Upper lobe of left lung (tissue), 6 donors: Measurements from ENCODE around the gene CPM. TPM values are rescaled to one million over a fixed set of nuclear protein-coding genes. Genes with fewer than 3 reads are reported as not detected.

Experiments used
- ATAC-seq, 2 donors: fragments of 200-7000 bp; cut with Tn5 transposase; one replicate each; pipeline ENCODE4 v1.9.1; 2022; ENCODE audit warnings: mild to moderate bottlenecking in 2 of 2, moderate library complexity in 2 of 2; ENCODE audit not compliant: low FRiP score in 2 of 2
- DNase-seq, 2 donors: peaks; one replicate each; pipeline ENCODE4 v3.0.0-alpha.2; 2019 to 2020
- H3K27ac ChIP-seq, 4 donors: fragments of 200-600 bp; sonication (generic); one replicate each; pipeline ENCODE4 v1.5.1; 2016 to 2019
- H3K27me3 ChIP-seq, 4 donors: fragments of 200-600 bp; sonication (generic); one replicate each; pipeline ENCODE4 v1.5.1; 2017 to 2019
- H3K36me3 ChIP-seq, 4 donors: fragments of 200-600 bp; sonication (generic); one replicate each; pipeline ENCODE4 v1.5.1; 2016 to 2019
- H3K4me1 ChIP-seq, 4 donors: fragments of 200-600 bp; sonication (generic); one replicate each; pipeline ENCODE4 v1.5.1; 2018 to 2019
- H3K4me3 ChIP-seq, 4 donors: fragments of 200-600 bp; sonication (generic); one replicate each; pipeline ENCODE4 v1.5.1; 2017 to 2019; ENCODE audit warnings: mild to moderate bottlenecking in 2 of 4, moderate library complexity in 1 of 4
- H3K9me3 ChIP-seq, 4 donors: fragments of 200-600 bp; sonication (generic); one replicate each; pipeline ENCODE4 v1.5.1; 2018 to 2019
- CTCF ChIP-seq, 6 experiments: fragments of 450-650 bp in 4 of 6; fragments of 200-600 bp in 2 of 6; sonication (generic) in 2 of 6; IDR thresholded peaks; one replicate each; pipeline ENCODE4 v1.5.1; 2016 to 2019; ENCODE audit warnings: antibody characterized with exemption in 6 of 6
- EP300 ChIP-seq, 4 donors: sonication (generic); formaldehyde crosslinking; IDR thresholded peaks; one replicate each; pipeline ENCODE4 v1.5.1; 2017; ENCODE audit warnings: antibody characterized with exemption in 4 of 4, control low read depth in 2 of 4
- POLR2A ChIP-seq, 4 donors: fragments of 450-650 bp; IDR thresholded peaks; one replicate each; pipeline ENCODE4 v1.5.1; 2016 to 2017; ENCODE audit warnings: antibody characterized with exemption in 4 of 4, mild to moderate bottlenecking in 2 of 4
- POLR2AphosphoS5 ChIP-seq, 2 donors: sonication (generic); formaldehyde crosslinking; IDR thresholded peaks; one replicate each; pipeline ENCODE4 v1.5.1; 2017; ENCODE audit warnings: antibody characterized with exemption in 2 of 2
- WGBS, 2 donors: methylation state at CpG; one replicate each; pipeline ENCODE4 v1.1.5; 2017 to 2018; 5-methylcytosine and 5-hydroxymethylcytosine counted together
- total RNA-seq, 6 donors: library from RNA; depleted of rRNA in 4 of 6; stranded (reverse); fragments of >200 nt in 4 of 6; gene quantifications; one replicate each; pipeline versions ENCODE4 v1.1.0 to v1.2.1, GENCODE V29; 2016 to 2021
- donor health status: DM: no; HTN: no; CAD: no; lungs with moderate emphysema.
- donor health status: DM: no; HTN: yes; CAD: no; lungs with severe emphysema.

The CPM gene
- total RNA-seq, 6 donors from 2014 or later: 143 to 393 (median 303) TPM

DNA sequence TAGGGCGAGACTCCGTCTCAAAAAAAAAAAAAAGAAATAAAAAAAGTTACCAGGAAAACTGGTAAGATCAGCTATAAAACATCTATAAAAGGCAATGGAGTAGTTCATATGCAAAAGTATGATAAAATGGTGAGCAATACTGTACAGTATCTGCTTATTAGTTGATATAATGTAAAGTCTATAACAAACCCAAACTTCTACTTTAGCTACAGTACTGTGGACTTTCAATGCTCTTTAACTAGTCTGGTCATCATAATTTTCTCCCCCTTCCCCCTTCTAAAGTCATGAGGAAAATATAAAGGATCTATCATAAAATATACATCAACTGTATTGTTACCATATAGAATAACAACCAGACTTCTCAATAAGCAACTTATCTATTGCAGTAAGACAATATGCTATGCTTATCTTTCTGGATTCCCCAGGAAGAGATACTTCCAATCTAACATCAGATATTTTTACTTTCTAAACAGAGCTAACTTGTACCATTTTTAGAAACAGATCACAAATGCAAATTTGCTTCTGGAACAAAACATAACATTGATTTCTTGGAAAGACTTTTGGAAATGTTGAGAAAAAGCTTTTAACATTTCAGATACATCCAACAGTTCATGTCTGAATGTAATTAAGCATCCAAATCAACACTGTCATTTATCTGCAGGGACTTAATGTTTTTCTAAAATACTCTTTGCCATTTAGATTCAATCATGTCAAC, 81.2 kb downstream of the CPM start:
- no peak for ATAC-seq
- Histone ChIP-seq H3K9me3 (no peaks in the 10 kb centered on the region), H3K4me1 (no peaks in the 10 kb centered on the region), H3K27me3 (no peaks in the 10 kb centered on the region), H3K36me3 (peaks cover 5 to 16% (median 13%) of the 10 kb centered on the region in 4 donors), H3K4me3 (no peak overlapping the region), H3K27ac (no peak overlapping the region)
- WGBS, 2 donors: 95 to 97% methylated on average over 2 of the region's 2 CpGs
- no peak for TF ChIP-seq CTCF (IDR thresholded peaks at IDR 0.05)
- TF ChIP-seq POLR2AphosphoS5 (IDR thresholded peaks at IDR 0.05): no peak
- TF ChIP-seq POLR2A (IDR thresholded peaks at IDR 0.05): no peak
- no peak for TF ChIP-seq EP300 (IDR thresholded peaks at IDR 0.05)
- no peak for DNase-seq

GRCh38 chr12:68850390-68850789, 82.6 kb downstream of the CPM start:
- ATAC-seq (no peak), DNase-seq (no peak)
- Histone ChIP-seq H3K9me3 (no peaks in the 10 kb centered on the region), H3K27me3 (no peaks in the 10 kb centered on the region), H3K36me3 (peaks cover 0 to 8% (median 4%) of the 10 kb centered on the region in 4 donors), H3K4me1 (no peaks in the 10 kb centered on the region), H3K27ac (no peak overlapping the region), H3K4me3 (no peak overlapping the region)
- TF ChIP-seq POLR2A (IDR thresholded peaks at IDR 0.05) (no peak), EP300 (IDR thresholded peaks at IDR 0.05) (no peak), CTCF (IDR thresholded peaks at IDR 0.05) (no peak), POLR2AphosphoS5 (IDR thresholded peaks at IDR 0.05) (no peak)
- 64 to 71% methylated on average over 4 of the region's 4 CpGs for WGBS, 2 donors

DNA sequence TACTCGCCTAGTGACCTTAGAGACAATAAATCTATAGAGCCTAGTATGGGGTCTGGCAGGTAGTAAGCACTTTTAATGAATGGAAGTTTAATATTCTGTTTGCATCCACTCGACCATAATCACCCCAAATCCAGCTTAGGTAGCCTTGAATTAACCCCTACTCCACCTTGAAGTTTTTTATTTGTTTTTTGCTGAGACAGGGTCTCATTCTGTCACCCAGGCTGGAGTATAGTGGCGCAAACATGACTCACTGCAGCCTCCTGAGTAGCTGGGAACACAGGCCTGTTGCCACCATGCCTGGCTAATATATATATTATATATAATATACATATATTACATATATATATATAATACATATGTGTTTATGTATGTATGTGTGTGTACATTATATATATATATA, 86.2 kb downstream of the CPM start:
- no peak for DNase-seq
- no peak overlapping the region for H3K27ac ChIP-seq
- H3K4me3 ChIP-seq: no peak overlapping the region
- peaks cover 0 to 8% (median 0%) of the 10 kb centered on the region in 4 donors for H3K4me1 ChIP-seq
- 78 to 80% methylated on average over 3 of the region's 3 CpGs for WGBS, 2 donors
- no peak for ATAC-seq
- H3K9me3 ChIP-seq: no peaks in the 10 kb centered on the region
- no peaks in the 10 kb centered on the region for H3K27me3 ChIP-seq
- TF ChIP-seq CTCF (IDR thresholded peaks at IDR 0.05) (no peak), POLR2AphosphoS5 (IDR thresholded peaks at IDR 0.05) (no peak), POLR2A (IDR thresholded peaks at IDR 0.05) (no peak), EP300 (IDR thresholded peaks at IDR 0.05) (no peak)
- peaks cover 2 to 18% (median 6%) of the 10 kb centered on the region in 4 donors for H3K36me3 ChIP-seq

DNA sequence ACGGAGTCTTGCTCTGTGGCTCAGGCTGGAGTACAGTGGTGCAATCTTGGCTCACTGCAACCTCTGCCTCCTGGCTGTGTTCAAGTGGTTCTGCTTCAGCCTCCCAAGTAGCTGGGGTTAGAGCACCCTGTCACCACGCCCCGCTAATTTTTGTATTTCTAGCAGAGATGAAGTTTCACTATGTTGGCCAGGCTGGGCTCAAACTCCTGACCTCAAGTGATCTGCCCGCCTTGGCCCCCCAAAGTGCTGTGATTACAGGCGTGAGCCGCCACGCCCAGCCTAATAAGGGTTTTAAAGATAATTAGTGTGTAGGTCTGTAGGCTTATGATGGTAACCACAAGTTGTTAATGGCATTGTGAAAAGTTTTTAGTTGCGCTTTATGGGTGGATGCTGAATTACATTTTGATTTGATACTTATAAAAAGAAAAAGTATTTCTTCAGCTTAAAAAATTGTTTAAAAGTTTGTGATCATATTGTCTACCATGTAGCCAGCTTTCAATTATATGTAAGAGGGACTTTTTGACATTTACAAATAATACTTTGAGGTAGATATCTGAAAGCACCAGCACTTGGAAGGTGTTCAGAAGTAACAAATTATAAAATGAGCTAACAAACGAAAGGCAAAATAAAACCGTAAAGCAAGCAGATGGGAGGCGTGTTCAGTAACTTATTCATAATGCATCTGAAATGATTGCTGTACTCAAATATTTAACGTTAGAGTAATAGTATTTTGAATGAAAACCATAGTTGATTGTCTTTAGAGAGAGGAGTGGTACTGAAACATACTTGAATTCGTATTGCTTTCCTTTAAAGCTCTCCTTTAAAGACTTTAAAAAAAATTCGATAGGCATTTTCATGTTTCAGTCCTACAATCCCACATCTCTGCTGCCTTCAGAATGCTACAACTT, 87.9 kb downstream of the CPM start:
- Histone ChIP-seq H3K9me3 (no peaks in the 10 kb centered on the region), H3K36me3 (peaks cover 8 to 35% (median 22%) of the 10 kb centered on the region in 4 donors), H3K4me3 (no peak overlapping the region), H3K27me3 (no peaks in the 10 kb centered on the region), H3K4me1 (peaks cover 0 to 8% (median 0%) of the 10 kb centered on the region in 4 donors), H3K27ac (peak overlapping the region in 1 of 4 donors; percentile 0)
- TF ChIP-seq EP300 (IDR thresholded peaks at IDR 0.05) (no peak), POLR2AphosphoS5 (IDR thresholded peaks at IDR 0.05) (no peak), POLR2A (IDR thresholded peaks at IDR 0.05) (peak in 1 of 4 donors; percentile 16), CTCF (IDR thresholded peaks at IDR 0.05) (no peak)
- 76 to 85% methylated on average over 14 of the region's 14 CpGs for WGBS, 2 donors
- ATAC-seq (peak; percentile 58 to 85), DNase-seq (peak in 1 of 2 donors; percentile 63)
